CD4-positive, alpha-beta T cell treated with Interferon gamma for 1 hour (primary cell): ENCODE measurements around the gene DNAJC5.

Source experiments
- DNase-seq: peaks from one replicate; pipeline ENCODE4 v3.0.0-alpha.2; 2020

The DNAJC5 gene

DNA sequence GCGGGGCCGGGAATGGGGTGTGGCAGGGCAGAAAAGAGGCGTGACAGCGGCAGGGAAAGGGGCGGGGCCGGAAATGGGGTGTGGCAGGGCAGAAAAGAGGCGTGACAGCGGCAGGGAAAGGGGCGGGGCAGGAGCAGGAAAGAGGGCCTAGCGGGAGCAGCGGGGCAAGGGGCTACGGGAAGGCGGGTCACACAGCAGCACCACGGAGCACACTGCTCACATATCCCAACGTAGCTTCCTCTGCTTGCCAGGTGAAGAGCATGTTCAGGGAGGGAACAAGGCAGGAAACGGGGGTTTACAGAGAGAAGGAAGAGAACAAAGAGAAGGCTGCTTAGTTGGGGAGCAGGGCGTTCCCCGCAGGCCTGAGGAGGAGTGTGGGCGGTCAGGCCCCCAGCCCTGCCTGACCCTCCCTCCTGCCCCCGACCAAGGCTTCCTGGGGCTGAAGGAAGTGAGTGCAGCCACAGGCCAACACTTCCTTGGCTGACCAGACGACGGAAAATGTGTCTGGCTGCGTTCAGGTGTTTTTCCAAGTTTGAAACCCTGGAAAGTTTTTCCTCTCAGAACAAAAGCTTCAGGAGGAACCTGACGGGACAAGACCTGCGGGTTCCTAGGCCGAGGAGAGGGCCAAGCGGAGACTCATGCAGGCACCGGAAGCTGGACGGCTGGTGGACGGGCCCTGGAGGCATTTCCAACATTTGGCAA lies 47.5 kb downstream of the DNAJC5 start:
- no peak for DNase-seq

DNA sequence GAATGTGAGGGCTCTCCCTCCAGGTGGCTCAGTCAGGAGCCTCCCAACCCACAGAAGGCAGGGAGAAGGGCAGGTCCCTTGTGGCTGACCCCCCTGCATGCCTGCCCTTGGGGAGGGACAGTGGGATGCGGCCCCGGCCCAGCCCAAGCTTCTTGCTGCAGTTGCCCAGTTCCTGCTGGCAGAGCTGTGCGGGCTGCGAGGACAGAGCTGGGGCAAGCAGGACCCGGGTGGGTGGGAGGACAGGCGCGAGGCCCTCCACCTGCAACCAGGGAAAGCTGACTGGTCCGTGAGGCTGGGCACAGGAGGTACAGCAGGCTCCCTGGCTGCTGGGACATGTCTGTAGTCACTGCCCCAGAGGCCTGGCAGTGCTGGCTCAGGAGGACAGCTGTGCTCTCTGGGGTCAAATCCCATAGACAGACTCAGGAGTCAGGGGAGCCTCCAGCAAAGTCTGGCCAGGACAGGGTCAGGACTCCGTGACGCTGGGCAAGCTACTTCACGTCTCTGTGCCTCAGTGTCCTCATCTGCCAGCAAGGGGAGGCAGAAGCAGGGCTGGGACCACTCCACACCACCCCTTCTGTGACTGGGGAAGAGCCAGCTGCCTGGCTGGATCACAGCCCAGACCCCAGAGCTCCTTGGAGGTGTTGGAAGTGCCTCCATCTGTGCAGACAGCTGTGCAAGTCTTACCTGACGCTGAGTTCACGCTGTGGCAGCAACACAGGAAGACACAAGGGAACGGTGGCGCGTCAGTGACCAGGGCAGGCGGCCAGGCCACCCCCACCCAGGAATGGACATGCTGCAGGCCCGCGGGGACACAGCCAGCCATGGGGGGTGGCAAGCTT lies 48.3 kb downstream of the DNAJC5 start:
- DNase-seq, result no peak

DNA sequence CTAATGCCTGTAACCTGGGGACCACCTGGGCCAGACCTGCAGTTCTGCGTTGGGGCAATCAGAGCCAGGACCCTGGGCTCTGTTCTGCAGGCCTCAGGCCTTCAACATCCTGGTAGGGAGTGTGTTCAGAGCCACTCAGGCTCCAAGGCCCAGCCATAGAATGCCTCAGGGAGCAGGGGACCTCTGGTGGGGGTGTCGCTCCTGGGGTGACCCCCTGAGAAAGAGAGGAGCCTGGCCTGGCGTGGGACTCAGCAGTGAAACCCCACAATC lies 48.8 kb downstream of the DNAJC5 start:
- no peak for DNase-seq

GRCh38 chr20:63944078-63944941 lies 49.4 kb downstream of the DNAJC5 start:
- DNase-seq, result no peak

DNA sequence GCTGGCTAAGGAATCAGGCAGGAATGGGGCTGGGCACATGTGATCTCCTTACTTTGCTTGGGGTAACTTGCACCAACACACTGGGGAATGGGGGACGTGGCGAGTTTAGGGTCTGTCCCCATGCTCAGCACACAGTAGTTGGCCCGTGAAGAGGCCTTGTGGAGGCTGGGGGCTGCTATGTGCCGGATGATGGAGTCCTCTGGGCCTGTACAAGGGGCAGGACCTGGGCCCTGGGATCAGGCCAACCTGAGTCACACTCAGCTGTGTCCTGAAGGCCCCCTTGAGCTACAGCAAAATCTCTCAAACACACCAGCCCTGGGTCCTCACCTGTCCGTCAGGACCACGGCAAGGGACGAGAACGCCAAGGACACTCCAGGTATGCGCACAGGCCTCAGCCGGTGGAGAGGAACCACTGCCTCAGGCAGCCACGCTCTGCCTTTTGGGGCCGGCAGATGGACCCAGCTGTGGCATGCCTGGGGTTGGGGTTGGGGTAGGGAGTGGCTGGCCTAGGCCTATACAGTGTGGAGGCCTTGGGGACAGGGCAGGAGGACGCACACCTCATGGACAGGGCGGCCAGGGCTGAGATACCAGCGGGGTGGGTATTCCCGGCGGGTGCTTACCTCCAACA lies 50.2 kb downstream of the DNAJC5 start:
- no peak for DNase-seq

DNA sequence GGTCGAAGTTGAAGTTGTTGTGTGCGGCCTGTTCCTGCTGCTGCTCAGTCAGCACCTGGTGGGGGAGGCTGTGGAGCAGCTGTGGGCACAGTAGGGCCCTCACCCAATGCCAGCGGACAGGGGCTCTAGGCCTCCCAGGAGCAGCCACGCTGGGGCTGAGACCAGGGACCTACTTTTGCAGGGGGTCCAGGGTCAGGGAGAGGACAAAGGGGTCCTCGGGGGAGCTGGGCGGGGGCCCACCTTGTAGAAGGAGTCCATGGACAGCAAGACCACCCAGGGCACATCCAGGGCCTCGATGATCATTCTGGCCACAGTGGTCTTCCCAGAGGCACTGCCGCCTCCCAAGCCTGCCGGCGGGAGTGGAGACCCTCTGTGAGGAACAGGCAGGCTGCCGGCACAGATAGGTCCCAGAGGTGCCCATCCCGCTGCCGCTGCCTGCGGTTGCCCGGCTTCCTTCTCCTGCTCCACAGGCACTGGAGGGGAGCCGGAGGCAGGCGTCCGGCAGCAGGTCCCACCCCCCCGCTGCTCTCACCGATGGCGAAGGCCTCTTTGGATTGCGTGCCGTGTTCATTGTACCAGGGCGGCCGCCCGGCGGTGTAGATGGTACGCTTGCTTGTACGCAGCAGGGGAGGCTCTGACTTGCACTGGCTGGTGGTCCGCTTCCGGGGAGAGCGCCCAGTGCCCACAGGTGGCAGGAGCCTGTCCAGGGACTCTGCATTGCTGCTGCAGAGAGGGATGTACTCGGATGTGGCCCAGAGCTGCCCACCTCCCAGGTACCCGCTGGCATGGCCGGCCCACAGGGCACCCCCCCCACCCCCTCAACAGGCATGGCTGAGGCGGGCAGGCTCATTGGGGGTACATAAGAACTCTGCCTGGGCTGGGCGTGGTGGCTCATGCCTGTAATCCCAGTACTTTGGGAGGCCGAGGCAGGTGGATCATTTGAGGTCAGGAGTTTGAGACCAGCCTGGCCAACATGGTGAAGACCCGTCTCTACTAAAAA lies 51.3 kb downstream of the DNAJC5 start:
- no peak for DNase-seq

- DNase-seq, result no peak
These were observed 52.2 kb downstream of the DNAJC5 start for GRCh38 chr20:63946986-63947637.

- DNase-seq, result peak; percentile 34
These were observed 52.9 kb downstream of the DNAJC5 start for GRCh38 chr20:63947638-63948456.

DNA sequence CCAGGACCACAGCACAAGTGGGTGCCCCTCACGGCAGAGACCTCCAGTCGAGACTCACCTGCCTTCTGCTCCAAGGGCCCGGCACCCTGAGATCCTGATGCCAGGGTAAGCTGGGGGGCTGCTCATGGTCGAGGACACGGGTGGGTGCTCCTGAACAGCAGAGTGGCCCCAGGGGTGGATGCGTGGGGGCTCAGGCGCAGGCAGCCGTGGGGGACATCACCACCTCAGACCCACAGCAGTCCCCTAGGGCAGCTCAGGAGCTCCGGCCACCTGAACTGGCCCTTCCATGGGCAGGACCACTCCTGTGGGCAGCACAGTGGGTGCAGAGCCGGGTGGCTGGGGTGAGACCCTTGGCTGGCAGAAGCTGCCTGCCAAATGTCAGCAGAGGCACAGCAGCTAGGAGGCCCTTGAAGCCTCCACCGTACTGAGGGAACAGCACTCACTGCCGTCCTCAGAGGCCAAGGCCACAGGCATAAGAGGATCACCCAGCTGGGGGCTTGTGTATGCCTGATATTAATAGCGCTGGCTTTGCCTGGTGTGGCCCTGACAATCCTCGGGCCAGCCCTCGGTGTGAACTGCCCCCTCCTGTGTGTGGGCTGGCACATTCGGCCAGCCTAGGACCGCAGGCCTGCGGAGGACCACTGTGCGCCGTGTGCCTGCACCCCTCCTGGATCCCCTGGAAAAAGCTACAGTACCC lies 55.9 kb downstream of the DNAJC5 start:
- no peak for DNase-seq

DNA sequence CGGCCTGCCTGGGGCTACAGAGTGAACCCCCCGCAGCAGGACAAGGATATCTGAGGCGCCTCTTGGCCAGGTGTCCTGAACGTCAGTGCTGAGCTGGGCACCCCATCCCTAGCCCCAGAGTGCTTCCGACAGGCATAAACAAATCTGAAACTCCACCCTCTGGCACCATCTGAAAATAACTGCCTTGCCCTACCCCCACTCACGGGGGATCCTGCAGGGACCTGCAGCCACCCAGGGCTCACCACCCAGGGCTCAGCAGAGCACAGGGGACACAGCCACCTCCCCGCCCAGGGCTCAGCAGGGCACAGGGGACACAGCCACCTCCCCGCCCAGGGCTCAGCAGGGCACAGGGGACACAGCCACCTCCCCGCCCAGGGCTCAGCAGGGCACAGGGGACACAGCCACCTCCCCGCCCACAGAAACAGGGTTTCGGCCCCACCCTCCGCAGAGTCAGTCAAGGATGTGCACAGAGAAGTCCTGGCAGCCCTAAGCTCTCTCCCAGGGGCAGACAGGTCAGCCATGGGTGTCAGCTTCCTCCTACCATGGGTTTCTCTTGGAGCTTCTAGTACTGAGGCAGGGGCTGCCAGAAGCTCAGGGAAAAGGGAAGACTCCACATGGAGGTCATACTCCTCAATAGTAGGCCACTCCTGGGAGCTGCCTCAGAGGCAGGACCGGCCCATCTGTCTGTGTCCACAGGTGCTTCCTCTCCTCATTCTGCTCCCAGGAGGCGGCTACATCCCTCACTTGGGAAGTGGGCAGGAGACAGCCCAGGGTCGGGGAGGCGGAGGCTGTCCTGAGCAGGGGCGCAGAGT lies 56.7 kb downstream of the DNAJC5 start:
- no peak for DNase-seq

DNA sequence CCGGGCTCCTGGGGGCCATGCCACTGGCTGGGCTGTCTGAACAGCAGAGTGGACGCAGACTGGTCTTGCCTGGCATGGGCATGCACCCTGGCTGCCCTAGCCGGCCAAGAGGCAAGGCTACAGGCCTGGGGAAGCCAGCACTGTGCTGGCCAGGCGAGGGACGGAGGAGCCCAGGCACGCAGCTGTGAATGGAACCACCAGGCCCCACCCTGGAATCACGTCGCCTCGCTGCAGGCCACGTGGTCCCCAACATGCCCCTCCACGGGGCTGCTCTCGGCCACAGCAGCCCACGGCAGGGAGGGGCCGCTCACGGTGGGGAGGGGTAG lies 57.2 kb downstream of the DNAJC5 start:
- DNase-seq, result no peak

DNA sequence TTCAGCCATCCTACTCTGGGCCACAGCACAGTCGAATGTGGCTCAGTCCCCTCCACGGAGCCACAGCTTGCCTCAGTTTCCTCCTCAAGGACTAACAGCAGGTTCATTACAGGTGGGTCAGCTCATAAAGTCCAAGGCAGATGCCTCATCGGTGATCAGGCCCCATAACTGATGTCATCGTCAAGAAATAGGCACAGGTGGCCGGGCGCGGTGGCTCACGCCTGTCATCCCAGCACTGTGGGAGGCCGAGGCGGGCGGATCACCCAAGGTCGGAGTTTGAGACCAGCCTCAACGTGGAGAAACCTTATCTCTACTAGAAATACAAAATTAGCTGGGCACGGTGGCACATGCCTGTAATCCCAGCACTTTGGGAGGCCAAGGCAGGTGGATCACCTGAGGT lies 57.8 kb downstream of the DNAJC5 start:
- DNase-seq, result no peak

- no peak for DNase-seq
These were observed 59.0 kb downstream of the DNAJC5 start for GRCh38 chr20:63953764-63954429.

- DNase-seq, result no peak
These were observed 60.4 kb downstream of the DNAJC5 start for GRCh38 chr20:63955281-63955826.

- DNase-seq, result peak; percentile 91
These were observed 61.1 kb downstream of the DNAJC5 start, which contains the start of gene UCKL1 for GRCh38 chr20:63955827-63956663. Gene UCKL1 (minus strand): TSS chr20:63956416. CDS start chr20:63956372, 44 bp downstream.

- DNase-seq, result no peak
These were observed 61.7 kb downstream of the DNAJC5 start for GRCh38 chr20:63956664-63957003.
